HepG2 (cell line): ENCODE measurements around the gene TASOR2. TPM values are rescaled to one million over a fixed set of nuclear protein-coding genes. Genes with fewer than 3 reads are reported as not detected.

ENCODE experiments used
- ARNT2 ChIP-seq: sonication (generic); formaldehyde crosslinking; IDR thresholded peaks from 2 replicates; pipeline ENCODE4 v1.8.0; 2022; ENCODE audit warnings: mild to moderate bottlenecking, low read depth, missing genetic modification reagents, moderate library complexity
- ATAD3A ChIP-seq: sonication (generic); formaldehyde crosslinking; IDR thresholded peaks from 2 replicates; pipeline ENCODE4 v1.4.0; 2020; ENCODE audit warnings: missing genetic modification reagents
- BORCS8-MEF2B ChIP-seq: sonication (generic); formaldehyde crosslinking; IDR thresholded peaks from 2 replicates; pipeline ENCODE4 v1.8.0; 2022; ENCODE audit warnings: mild to moderate bottlenecking, missing genetic modification reagents
- EED ChIP-seq: sonication (generic); formaldehyde crosslinking; IDR thresholded peaks from 2 replicates; pipeline ENCODE4 v1.5.0; 2020; ENCODE audit warnings: mild to moderate bottlenecking, missing genetic modification reagents
- MAFF ChIP-seq: IDR thresholded peaks from 2 replicates; pipeline ENCODE4 v1.6.1; 2011; ENCODE audit warnings: low read depth, low read length, improper control_type of control experiment
- MEIS1 ChIP-seq: sonication (generic); formaldehyde crosslinking; IDR thresholded peaks from 2 replicates; pipeline ENCODE4 v1.9.0; 2021; ENCODE audit warnings: mild to moderate bottlenecking, missing genetic modification reagents, moderate library complexity, borderline replicate concordance
- MIER3 ChIP-seq: IDR thresholded peaks from 2 replicates; pipeline ENCODE4 v1.6.1; 2016; ENCODE audit warnings: missing compliant biosample characterization, borderline replicate concordance
- NR1H2 ChIP-seq: sonication (generic); formaldehyde crosslinking; IDR thresholded peaks from 2 replicates; pipeline ENCODE4 v1.8.1; 2022; ENCODE audit warnings: low read depth, missing genetic modification reagents, borderline replicate concordance
- NR3C1 ChIP-seq: sonication (generic); formaldehyde crosslinking; IDR thresholded peaks from 2 replicates; pipeline ENCODE4 v1.4.0; 2020; ENCODE audit warnings: missing genetic modification reagents
- PRMT3 ChIP-seq: sonication (generic); formaldehyde crosslinking; IDR thresholded peaks from 2 replicates; pipeline ENCODE4 v1.8.1; 2022; ENCODE audit warnings: low read depth, mild to moderate bottlenecking, moderate library complexity, missing genetic modification reagents, borderline replicate concordance
- RORA ChIP-seq: sonication (generic); formaldehyde crosslinking; IDR thresholded peaks from 2 replicates; pipeline ENCODE4 v1.5.0; 2020; ENCODE audit warnings: mild to moderate bottlenecking, missing genetic modification reagents, moderate library complexity
- SRY ChIP-seq: sonication (generic); formaldehyde crosslinking; IDR thresholded peaks from 2 replicates; pipeline ENCODE4 v1.8.0; 2022; ENCODE audit warnings: mild to moderate bottlenecking, missing genetic modification reagents
- STAG1 ChIP-seq: sonication (generic); formaldehyde crosslinking; IDR thresholded peaks from 2 replicates; pipeline ENCODE4 v1.4.0; 2020; ENCODE audit warnings: missing genetic modification reagents
- ZBTB1 ChIP-seq: sonication (generic); formaldehyde crosslinking; IDR thresholded peaks from 2 replicates; pipeline ENCODE4 v1.4.0; 2020; ENCODE audit warnings: missing genetic modification reagents, borderline replicate concordance
- ZBTB3 ChIP-seq: sonication (generic); formaldehyde crosslinking; IDR thresholded peaks from 2 replicates; pipeline ENCODE4 v1.4.0; 2020; ENCODE audit warnings: low read depth, mild to moderate bottlenecking, moderate library complexity, missing genetic modification reagents, borderline replicate concordance
- ZNF143 ChIP-seq: sonication (generic); formaldehyde crosslinking; IDR thresholded peaks from 2 replicates; pipeline ENCODE4 v1.4.0; 2020; ENCODE audit warnings: missing genetic modification reagents
- ZNF256 ChIP-seq: sonication (generic); formaldehyde crosslinking; conservative IDR thresholded peaks from 2 replicates; pipeline ENCODE4 v1.4.0; 2020; ENCODE audit warnings: missing genetic modification reagents
- ZNF33A ChIP-seq: sonication (generic); formaldehyde crosslinking; IDR thresholded peaks from 2 replicates; pipeline ENCODE4 v1.5.1; 2020; ENCODE audit warnings: missing genetic modification reagents, mild to moderate bottlenecking, moderate library complexity, borderline replicate concordance
- ZNF34 ChIP-seq: sonication (generic); formaldehyde crosslinking; IDR thresholded peaks from 2 replicates; pipeline ENCODE4 v1.4.0; 2020; ENCODE audit warnings: mild to moderate bottlenecking, missing genetic modification reagents, borderline replicate concordance
- ZNF432 ChIP-seq: sonication (generic); formaldehyde crosslinking; IDR thresholded peaks from 2 replicates; pipeline ENCODE4 v1.5.0; 2020; ENCODE audit warnings: missing genetic modification reagents, mild to moderate bottlenecking, borderline replicate concordance
- ZSCAN29 ChIP-seq: sonication (generic); formaldehyde crosslinking; conservative IDR thresholded peaks from 2 replicates; pipeline ENCODE4 v1.4.0; 2020; ENCODE audit warnings: mild to moderate bottlenecking, missing genetic modification reagents
- polyA plus RNA-seq, 8 experiments: library from polyadenylated mRNA; depleted of rRNA in 3 of 8; stranded (reverse) in 7 of 8; unstranded in 1 of 8; fragments of >200 nt; fragmentation: Illumina TruSeq in 4 of 8; extraction: Trizol in 4 of 8; gene quantifications; 2 replicates each; pipeline versions ENCODE4 v1.2.1 to v1.2.3, GENCODE V29; 2011 to 2016; ENCODE audit warnings: low read depth in 4 of 8, missing spikeins in 1 of 8, mixed read lengths in 1 of 8; ENCODE audit not compliant: insufficient read depth in 1 of 8
- total RNA-seq, 5 experiments: library from RNA; depleted of rRNA; stranded (reverse); fragments of >200 nt; fragmentation: Illumina TruSeq; extraction: Trizol; gene quantifications; 2 replicates each; pipeline ENCODE4 v1.2.3, GENCODE V29; 2016; ENCODE audit warnings: low read depth in 1 of 5
- TF ChIP-seq, protein P1 (sequence below): sonication (generic); formaldehyde crosslinking; IDR thresholded peaks from 2 replicates; pipeline ENCODE4 v1.8.1; 2023; ENCODE audit warnings: mild to moderate bottlenecking, missing genetic modification reagents
- TF ChIP-seq, protein P2 (sequence below): sonication (generic); formaldehyde crosslinking; IDR thresholded peaks from 2 replicates; pipeline ENCODE4 v1.4.0; 2020; ENCODE audit warnings: missing genetic modification reagents, borderline replicate concordance
- TF ChIP-seq, protein P3 (sequence below): fragments of 450-650 bp; IDR thresholded peaks from 2 replicates; pipeline ENCODE4 v1.6.1; 2017

TASOR2 gene
- total and polyA plus RNA-seq, 2 of the 13 experiments (the other 11 are each of a cell fraction or from before 2014, with no cell fraction given) = 24.2 to 55.3 TPM

DNA sequence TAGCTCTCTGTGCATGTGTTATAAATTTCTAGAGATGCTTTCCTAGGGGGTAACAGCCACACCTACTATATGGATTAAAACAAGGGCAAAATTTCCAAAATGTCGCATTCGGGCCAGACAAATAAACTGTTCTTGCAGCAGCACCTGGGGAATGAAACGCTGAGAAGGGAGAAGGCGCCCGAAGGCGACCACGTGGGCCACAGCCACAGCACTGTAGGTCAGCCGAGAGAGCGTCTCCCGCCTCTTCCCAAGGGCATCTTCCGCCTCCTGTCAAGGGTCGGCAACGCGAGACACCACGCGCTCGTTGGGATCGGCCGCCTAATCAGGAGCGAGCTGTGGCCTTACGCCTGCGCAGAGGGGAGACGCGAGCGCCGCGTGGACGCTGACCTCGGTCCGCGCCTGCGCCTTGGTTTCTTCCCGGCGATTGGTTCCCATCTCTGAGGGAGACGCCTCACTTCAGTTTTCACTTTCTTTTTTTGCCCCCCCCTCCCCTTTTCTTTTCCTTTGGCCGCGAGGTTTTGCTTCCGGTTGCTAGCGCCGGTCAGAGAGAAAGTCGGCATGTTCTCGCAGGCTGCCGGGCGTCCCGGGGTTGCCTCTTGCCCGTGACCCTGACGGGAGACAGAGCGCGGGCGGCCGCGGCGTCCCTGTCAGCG is at the start of gene TASOR2 (continued):
- TF ChIP-seq MIER3 (CRISPR knock-in tag) = peak; percentile 90
- no peak for TF ChIP-seq ZNF432 (CRISPR knock-in tag)
- peak; percentile 73; the same call in 1 of the 2 replicates for TF ChIP-seq ZNF143 (CRISPR knock-in tag)
- TF ChIP-seq, protein P1, sequence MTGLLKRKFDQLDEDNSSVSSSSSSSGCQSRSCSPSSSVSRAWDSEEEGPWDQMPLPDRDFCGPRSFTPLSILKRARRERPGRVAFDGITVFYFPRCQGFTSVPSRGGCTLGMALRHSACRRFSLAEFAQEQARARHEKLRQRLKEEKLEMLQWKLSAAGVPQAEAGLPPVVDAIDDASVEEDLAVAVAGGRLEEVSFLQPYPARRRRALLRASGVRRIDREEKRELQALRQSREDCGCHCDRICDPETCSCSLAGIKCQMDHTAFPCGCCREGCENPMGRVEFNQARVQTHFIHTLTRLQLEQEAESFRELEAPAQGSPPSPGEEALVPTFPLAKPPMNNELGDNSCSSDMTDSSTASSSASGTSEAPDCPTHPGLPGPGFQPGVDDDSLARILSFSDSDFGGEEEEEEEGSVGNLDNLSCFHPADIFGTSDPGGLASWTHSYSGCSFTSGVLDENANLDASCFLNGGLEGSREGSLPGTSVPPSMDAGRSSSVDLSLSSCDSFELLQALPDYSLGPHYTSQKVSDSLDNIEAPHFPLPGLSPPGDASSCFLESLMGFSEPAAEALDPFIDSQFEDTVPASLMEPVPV (CRISPR knock-in tag) = peak; percentile 78
- TF ChIP-seq, protein P2, sequence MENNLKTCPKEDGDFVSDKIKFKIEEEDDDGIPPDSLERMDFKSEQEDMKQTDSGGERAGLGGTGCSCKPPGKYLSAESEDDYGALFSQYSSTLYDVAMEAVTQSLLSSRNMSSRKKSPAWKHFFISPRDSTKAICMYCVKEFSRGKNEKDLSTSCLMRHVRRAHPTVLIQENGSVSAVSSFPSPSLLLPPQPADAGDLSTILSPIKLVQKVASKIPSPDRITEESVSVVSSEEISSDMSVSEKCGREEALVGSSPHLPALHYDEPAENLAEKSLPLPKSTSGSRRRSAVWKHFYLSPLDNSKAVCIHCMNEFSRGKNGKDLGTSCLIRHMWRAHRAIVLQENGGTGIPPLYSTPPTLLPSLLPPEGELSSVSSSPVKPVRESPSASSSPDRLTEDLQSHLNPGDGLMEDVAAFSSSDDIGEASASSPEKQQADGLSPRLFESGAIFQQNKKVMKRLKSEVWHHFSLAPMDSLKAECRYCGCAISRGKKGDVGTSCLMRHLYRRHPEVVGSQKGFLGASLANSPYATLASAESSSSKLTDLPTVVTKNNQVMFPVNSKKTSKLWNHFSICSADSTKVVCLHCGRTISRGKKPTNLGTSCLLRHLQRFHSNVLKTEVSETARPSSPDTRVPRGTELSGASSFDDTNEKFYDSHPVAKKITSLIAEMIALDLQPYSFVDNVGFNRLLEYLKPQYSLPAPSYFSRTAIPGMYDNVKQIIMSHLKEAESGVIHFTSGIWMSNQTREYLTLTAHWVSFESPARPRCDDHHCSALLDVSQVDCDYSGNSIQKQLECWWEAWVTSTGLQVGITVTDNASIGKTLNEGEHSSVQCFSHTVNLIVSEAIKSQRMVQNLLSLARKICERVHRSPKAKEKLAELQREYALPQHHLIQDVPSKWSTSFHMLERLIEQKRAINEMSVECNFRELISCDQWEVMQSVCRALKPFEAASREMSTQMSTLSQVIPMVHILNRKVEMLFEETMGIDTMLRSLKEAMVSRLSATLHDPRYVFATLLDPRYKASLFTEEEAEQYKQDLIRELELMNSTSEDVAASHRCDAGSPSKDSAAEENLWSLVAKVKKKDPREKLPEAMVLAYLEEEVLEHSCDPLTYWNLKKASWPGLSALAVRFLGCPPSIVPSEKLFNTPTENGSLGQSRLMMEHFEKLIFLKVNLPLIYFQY (CRISPR knock-in tag) = peak; percentile 74; the same call in 1 of the 2 replicates
- TF ChIP-seq STAG1 (CRISPR knock-in tag) = no peak
- TF ChIP-seq ZNF33A (CRISPR knock-in tag) = no peak
- peak; percentile 82; the same call in 1 of the 2 replicates for TF ChIP-seq ATAD3A
- no peak for TF ChIP-seq MAFF
- peak; percentile 58; the same call in 1 of the 2 replicates for TF ChIP-seq EED
- no peak for TF ChIP-seq NR3C1 (CRISPR knock-in tag)
- TF ChIP-seq RORA (CRISPR knock-in tag) = no peak
- peak; percentile 83; the same call in 1 of the 2 replicates for TF ChIP-seq PRMT3 (CRISPR knock-in tag)
- TF ChIP-seq SRY = peak; percentile 73; the same call in 1 of the 2 replicates
- peak; percentile 95 for TF ChIP-seq BORCS8-MEF2B
- peak; percentile 99 for TF ChIP-seq ARNT2
- 0 out of 2 replicates have a peak, but pooled peaks have one; percentile 84 for TF ChIP-seq NR1H2
- no peak for TF ChIP-seq ZNF34 (CRISPR knock-in tag)
- peak; percentile 91 for TF ChIP-seq ZNF256 (CRISPR knock-in tag)
- TF ChIP-seq ZSCAN29 (CRISPR knock-in tag) = no peak
- TF ChIP-seq ZBTB1 (CRISPR knock-in tag) = peak; percentile 74; the same call in 1 of the 2 replicates
- peak; percentile 73 for TF ChIP-seq MEIS1
- TF ChIP-seq, protein P3, sequence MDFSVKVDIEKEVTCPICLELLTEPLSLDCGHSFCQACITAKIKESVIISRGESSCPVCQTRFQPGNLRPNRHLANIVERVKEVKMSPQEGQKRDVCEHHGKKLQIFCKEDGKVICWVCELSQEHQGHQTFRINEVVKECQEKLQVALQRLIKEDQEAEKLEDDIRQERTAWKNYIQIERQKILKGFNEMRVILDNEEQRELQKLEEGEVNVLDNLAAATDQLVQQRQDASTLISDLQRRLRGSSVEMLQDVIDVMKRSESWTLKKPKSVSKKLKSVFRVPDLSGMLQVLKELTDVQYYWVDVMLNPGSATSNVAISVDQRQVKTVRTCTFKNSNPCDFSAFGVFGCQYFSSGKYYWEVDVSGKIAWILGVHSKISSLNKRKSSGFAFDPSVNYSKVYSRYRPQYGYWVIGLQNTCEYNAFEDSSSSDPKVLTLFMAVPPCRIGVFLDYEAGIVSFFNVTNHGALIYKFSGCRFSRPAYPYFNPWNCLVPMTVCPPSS = no peak
- no peak for TF ChIP-seq ZBTB3 (CRISPR knock-in tag)
